GM21786 (cell line): ENCODE results near the gene CHST11.

Experiments used
- ATAC-seq: cut with Tn5 transposase; IDR thresholded peaks from one replicate; pipeline ENCODE4 v1.9.1; 2021; ENCODE audit not compliant: unreplicated experiment

CHST11 gene

DNA sequence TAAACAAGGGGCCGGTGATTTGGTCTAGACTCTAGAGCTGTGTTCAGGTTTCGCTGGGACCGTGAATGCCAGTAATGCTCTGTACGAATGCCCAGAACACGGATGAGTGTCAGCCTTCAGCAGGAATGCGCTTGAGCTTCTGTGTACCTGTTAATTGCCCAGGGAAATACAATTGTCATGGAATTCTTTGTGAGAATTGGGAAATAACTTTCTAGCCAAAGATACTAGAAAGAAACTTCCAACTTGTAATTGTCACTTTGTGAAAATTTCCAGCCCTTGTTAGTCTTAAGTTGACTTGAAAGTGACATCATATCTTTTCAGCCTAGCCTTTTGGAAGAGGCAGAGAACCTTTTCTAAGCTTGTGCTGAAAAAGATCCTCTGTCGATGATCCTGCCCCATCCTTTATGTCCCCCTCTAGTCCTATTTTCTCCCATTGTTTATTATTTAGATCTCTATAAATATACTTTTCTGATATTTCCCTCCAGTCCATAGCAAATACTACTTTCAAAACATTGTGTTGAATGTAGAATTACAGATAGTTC lies 2.7 kb downstream of the CHST11 start:
- no peak for ATAC-seq

DNA sequence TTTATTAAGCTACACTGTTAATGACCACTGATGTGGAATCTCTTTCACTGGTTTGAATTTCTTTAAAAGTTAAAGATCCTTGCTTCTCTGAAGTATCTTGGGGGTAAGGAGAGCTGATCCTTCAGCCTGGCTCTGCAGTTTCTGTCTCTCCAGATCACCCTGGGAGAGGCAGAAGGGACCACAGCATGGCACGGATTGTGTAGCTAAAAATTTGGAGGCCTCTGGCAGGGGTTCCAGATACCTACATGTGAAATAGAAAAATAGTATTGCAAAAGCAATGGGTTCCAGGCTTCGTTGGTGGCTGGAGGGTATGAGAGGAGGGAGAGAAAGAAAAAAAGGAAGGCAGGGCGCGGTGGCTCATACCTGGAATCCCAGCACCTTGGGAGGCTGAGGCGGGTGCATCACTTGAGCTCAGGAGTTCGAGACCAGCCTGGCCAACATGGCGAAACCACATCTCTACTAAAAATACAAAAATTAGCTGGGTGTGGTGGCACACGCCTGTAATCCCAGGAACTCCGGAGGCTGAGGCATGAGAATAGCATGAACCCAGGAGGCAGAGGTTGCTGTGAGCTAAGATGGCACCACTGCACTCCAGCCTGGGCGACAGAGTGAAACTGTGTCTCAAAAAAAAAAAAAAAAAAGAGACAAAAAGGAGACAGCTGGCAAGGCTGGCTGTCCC lies 3.4 kb downstream of the CHST11 start:
- ATAC-seq, result no peak

DNA sequence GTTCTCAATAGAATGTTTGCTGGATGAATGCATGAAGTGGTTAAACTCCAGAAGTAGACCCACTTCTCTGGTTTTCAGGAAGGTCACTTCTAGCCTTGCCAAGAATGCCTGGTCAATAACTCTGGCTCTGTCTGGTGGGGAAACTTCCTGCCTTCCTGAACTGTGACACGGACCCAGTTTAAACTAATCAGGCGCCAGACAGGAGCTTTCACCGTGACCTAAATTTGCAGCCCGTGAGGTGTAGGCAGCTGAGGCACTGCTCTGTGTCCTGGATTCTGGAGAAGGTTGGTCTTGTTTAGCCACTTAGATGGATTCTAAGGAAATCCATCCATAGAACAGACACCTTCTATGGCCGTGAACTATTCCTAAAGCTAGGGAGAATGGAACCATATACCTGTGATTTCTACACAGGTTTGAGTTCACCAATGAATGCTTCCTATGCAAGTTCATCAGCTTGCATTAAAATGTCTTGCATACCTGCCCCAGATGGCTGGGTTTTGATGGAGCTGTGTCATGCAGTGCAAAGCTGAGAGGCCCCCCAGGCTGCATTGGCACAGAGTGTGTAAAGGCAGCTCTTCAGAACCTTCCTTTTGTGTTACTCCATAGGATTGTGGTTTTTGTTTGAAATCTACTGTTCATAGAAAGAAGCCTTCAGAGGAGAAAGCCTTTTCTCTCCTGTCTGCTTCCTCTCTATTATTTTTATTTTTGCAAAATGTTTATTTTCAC lies 4.4 kb downstream of the CHST11 start:
- ATAC-seq, result no peak

DNA sequence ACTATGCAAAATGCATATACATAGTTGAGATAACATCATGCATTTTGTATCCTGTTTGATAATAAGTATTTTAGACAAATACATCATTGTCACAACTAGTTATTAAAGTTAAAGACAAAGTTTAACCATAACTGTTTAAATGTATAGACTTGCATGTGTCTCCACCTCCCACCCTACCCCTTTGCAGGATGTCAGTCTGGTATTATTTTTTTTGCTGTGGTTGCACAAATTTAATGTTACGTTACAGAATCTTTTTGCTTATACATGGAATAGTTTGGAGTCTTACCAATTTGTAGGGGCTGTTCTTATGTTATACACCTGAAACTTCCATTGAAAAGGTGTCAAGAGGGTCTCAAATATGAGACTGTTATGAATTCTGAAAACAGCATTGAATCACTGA lies 5.6 kb downstream of the CHST11 start:
- ATAC-seq, result no peak

DNA sequence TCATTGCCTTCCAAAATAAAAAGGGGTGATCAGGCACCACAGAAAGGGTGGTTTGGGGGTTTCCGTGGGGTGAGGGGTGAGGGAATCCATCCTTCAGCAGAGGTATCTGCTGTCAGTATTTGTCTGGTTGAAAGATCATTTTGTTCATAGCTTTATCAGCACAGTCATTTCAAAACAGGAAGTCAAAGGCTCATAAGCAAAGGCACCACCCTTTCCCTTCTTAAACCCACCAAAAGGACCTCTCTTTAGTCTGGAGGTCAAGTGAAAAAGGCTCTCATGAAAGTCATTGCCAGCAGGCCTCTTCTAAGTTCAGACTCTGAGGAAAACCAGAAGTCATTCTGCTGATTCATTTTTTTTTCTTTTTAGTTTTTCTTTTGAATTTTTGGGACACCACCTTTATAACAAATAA lies 6.2 kb downstream of the CHST11 start:
- peak; percentile 49 for ATAC-seq

DNA sequence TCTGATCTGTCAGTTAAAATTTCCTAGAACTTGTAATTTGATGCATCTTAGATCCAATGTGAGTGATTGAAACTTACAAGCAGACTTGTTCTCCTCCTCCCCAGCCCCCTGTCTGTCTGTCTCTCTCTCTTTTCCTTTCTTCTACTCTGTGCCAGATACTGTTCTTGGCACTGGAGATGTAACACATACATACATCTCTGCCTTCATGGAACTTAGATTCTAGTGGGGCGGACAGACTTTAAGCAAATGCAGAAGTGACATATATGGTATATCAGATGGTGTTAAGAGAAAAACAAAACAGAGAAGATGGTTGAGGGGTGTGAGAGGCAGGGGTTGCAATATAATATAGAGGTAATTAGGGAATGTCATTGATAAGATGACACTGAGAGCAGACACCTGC lies 6.6 kb downstream of the CHST11 start:
- no peak for ATAC-seq

DNA sequence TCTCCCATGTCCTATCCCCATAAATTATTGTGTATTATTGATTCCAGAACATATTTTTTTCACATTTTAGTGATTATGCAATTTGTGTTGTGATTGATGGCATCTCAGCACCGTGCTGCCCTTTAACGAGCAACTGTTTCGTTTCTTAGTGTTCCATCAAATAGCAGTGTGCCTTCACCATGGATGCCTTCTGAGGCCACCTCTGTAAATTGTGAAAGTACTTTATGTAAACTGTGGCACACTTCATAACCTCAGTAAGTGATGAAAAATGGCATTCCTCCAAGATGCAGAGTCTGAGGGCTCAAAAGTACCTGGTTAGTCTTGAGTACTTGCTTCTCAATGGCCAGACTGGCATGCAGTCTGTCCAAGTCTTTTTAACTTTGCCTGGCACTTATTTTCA lies 8.2 kb downstream of the CHST11 start:
- ATAC-seq, result no peak

DNA sequence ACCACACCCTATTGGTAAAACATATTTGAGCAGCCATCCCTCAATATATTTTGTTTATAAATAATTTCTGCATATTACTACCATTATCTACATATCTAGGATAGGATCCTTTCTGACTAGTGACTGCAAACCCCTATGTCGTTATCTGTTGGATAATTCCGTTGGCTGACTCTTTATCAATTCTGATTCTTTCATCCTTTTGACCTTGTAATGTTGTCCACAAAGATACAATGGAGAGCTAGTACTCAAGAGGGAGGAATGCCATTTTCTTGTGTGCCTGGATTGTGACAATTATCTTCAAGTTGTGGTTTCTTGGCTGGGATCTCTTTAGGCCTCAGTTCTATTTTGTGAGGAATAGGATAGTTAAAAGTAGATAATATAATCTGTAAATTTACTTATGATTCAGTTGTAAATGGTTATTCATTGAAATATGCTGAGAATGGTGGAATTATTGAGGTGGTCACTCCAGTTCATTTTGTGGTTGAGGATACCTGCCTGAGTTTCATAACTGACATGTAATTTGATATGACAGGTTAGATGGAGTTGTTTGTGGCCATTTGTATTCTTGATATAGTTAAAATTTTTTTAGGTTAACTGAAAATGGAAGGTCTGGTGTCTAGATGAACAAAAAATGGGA lies 10.1 kb downstream of the CHST11 start:
- ATAC-seq, result no peak

DNA sequence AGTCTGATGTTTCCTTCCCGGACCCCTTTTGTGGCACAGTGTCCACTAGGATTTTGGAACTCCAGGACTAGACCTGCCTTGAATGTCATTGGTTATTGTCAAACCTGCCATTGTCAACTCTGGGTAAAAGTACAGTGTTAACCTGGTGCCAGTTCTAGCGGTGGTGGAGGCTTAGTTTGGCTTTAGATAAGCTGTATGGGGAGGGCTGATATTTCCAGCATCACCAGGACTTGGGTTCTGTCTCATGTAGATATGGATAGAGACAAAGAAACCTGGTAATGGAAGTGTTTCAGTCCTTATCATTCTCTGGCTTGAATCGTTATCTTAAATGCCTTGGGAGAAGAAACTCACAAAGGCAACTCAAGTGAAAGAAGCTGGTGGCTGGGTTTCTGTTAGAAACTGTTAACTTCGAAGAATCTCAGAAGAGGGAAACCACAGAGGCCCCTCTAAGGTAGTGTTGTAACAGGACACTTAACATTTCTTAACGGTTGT lies 10.6 kb downstream of the CHST11 start:
- no peak for ATAC-seq

DNA sequence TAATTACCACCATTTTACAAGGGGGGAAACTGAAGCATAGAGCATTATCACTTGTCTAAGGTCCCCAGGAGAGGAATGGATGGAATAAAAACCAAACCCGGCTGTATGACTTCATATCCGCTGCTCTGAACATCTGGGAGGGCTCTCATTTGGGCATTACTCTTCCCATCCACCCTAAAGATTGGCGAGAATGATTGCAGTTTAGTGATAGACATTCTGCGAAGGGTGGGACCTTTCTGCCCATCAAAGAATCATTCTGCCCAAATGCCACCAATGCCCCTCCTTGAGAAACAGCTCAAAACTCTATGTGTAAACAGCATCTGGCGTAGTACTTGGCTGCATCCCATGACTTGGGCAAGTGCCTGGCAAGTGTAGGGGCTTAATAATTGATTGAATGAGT lies 11.6 kb downstream of the CHST11 start:
- ATAC-seq, result no peak

DNA sequence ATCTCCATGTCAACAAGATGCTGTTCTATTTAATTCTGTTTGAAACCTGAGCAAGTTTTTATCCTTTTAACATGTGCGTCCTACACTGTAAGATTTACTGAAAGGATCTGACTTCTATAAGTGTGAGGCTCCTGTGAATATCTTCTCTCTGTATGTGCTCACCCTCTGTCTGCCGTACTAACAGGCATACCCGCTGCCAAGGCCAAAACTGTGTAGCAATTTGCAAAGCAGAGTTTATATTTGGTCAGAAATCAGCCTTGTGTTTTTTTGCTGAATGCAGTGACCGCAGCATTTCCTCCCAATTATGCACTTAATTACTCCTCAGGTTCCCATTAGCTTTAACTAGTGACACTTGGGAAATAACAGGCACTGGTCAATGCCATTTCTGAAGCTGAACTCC lies 12.3 kb downstream of the CHST11 start:
- no peak for ATAC-seq

DNA sequence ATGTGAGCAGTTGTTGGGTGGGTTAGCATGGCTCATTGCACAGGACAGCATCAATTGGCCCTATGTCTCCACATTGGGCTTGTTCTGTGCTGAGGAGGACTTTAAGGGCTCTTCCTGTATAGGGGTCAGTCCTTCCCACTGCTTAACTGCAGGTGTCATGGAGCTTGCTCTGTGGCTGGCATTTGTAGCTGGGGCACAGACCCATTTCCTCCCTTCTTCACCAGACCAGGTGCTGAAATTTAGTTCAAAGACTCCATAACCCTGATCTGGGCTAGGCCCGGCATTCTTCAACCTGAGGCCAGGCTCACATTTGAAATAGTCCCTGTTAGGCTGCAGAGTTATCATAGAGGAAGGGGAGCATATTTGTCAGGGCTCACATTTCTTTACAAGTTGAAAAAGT lies 12.8 kb downstream of the CHST11 start:
- ATAC-seq, result no peak

DNA sequence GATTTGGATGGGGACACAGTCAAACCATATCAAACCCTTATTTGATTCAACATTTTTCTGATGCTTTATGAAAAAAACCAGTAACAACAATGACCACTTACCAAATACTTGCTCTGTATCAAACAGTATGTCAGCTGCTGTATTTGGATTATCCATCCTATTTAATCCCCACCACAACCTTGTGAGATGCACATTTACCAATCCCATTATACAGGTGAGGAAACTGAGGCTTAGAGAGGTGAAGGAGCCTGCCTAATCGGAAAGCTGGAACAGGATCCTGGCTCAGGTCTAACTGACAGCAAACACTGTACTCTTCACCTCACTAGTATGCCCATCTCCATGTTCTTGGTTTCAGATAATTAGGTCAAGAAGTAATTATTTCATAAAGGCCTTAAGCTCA lies 13.8 kb downstream of the CHST11 start:
- ATAC-seq, result no peak

DNA sequence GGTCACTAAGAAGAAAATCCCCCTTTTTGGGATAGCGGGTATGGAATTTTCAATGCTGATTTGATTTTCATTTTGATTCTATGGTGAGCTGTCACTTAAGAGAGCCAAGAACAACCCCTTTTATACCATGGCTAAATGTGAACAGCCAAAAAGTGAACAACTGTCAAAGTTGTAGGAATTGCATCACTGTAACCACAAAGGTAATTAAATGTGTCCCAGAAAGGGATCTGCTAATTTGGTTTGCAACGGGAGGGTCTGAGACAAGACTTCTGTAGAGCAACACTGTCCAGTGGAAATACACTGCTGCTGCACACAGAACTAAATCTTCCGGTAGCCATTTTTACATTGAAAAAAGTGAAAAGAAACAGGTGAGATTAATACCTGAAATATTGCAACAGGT lies 14.6 kb downstream of the CHST11 start:
- no peak for ATAC-seq

DNA sequence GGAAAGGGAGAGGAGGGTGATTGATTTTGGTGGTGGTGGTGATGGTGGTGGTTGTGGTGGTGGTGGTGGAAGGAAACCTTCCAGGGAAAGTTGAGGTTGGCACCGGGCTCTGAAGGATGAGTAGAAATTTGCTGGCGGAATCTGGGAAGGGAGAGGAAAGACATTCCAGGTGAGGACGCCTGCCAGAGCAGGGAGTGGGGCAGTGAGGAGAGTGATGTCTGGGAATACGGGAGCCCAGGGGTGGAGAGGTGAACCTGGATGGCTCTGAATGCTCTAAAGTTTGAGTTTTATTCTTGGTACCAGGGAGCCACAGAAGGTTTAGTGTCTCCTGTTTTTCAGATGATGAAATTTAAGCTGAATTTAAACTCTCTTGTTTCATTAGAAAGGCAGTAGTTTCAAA lies 16.0 kb downstream of the CHST11 start:
- no peak for ATAC-seq

DNA sequence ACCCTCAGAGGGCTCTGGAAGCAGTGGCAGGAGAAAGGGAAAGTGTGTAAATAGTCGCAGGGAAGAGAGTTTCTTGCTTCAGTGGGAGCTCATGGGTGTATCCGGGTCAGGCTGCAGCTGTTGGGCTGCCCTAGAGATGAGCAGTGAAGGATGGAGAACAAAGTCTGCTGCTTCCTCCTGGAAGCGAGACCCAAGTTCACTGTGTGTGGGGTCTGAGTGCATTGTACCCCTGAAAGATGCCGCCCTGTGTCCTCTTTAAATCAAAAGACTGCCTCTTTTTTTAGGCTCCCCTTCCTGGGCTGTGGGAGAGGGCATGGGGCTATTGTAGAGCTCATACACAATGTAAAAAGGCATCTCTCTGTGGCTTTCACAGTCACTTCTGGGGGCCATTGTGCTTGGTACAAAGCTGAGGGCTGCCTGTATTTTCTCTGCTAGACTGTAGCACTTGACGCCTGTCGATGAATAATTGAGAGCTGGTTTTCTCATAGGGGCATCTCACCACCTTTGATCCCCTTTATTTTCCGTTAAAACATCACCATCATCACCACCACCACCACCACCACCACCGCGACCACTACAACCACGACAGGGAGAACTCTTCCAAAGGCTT lies 16.7 kb downstream of the CHST11 start:
- peak; percentile 56 for ATAC-seq

DNA sequence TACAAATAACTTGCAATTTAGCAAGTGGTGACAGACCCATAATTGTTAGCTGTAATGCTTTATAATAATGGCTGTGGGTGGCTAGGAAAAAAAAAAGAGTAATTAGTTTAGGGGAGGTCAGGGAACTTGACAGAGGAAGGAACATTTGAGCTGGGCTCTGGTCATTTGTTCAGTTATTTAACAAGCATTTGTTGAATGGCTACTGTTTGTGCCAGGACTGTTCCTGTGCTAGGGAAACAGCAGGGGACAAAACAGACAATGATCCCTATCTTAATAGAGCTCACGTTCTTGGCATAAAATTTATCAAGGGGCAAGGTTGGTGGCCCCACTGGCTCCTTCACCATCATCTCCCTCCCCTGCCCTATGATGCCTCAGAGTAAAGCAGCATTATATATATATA lies 18.5 kb downstream of the CHST11 start:
- ATAC-seq, result no peak

DNA sequence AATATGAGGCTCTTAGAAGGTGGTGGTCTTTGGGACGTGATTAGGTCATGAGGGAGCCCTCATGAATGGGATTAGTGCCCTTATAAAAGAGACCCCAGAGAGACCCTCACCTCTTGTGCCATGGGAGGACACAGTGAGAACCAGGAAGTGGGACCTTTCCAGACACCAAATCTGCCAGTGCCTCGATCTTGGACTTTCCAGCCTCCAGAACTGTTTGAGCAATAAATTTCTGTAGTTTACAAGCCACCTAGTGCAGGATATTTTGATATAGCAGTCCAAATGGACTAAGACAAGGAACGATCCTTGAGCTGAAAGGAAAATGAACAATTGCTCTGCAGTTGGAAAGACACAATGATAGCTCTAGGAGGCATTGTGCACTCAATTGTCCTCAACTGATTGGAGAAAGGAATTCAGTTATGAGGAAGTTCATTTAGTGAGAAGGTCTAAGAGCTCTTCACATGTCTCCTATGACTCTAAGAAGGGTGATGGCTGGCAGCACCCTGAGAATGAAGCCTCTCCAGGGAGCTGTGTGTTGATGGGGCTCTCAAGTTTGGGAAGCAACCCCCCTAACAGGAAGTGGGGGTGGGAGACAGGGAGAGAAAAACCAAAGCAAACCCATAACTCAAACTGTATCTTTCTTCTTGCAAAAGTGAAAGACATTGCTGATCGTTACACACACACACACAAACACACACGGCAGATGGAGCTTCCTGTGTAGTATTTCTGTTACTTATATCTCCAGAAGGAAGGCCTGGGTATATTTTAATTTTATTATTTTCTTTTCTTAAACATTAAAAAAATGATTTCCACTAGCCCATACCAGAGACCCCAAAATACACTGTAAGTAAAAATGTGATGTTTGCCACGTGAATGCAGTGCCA lies 21.0 kb downstream of the CHST11 start:
- no peak for ATAC-seq

DNA sequence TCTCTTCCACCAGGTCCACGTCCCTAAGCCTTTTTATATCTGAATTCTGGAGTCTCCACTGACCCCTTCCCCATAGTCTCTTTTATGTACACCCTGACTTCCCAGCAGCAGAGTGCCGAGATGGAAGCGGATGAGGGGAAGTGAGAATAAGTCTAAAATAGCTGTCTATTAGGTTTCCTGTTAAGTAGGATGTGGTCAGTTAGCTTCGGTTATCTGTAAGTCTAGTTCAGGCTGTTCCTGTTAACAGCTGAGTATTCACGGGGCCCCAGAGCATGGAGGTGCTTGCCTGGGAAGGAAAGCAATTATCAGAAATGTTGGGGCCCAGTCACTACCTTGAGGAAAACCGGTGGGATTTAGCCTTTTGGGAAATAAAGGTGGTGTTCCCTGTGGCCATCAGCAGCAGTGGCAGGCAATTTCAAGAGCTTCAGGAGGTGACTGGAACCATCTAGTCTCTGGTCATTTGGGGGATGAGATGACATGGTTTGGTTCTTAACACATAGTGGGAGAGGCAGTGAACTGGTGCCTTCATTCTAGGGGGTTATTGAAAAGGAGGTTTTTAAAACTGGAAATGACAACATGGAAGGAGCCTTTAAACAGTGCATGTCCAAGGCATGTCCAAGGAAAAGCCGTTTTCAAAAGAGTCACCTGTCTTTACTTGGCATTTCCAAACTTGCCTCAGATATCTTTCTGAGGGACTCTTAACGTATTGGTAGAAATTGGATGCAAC lies 21.8 kb downstream of the CHST11 start:
- ATAC-seq, result peak; percentile 85

DNA sequence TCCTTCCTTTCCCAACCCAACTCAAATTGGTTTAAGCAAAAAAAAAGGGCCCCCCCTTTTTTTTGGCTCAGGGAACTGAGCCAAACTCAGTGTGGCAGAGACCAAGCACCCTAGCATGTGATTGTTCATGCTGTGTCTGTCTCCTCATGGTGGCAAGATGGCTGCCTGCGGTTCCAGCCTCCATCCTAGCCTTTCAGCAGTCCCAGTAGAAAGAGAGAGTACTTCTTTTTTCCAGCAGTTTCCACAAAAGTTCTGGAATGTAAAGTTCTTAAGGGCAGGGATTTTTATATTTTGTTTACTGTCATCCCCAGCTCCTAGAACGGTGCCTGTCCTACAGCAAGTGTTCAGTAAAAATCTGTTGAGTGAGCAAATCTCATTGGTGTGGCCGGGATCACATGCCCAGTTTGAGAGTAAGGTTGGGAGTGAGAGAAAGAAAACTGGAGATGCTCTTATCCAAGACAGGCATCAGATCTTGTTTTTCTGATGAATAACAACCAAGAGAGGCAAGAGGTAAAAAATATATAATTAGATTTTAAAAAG lies 22.4 kb downstream of the CHST11 start:
- ATAC-seq, result no peak
